Activated T-cell treated with anti-CD3 and anti-CD28 coated beads, Interleukin-2, amount 50 U/mL, for 4 hours (primary cell): Measurements from ENCODE around the gene SFXN3. TPM values are rescaled to one million over a fixed set of nuclear protein-coding genes. Genes with fewer than 3 reads are reported as not detected.
A peak's percentile ranks its signal among the peaks of the same experiment; 100 is the strongest.

Source experiments
- ATAC-seq, 2 donors: fragments of 200-7000 bp; cut with Tn5 transposase; one replicate each; pipeline ENCODE4 v1.10.0; 2021
- DNase-seq: peaks from one replicate; pipeline ENCODE4 v3.0.0-alpha.2; 2020
- H3K27me3 Mint-ChIP-seq: one replicate; pipeline ENCODE4 v1.8.0; 2021; ENCODE audit warnings: low read depth, mixed read lengths
- H3K36me3 Mint-ChIP-seq: one replicate; pipeline ENCODE4 v1.8.0; 2022; ENCODE audit warnings: mixed read lengths; ENCODE audit not compliant: insufficient read depth
- H3K4me1 Mint-ChIP-seq: one replicate; pipeline ENCODE4 v1.8.0; 2021; ENCODE audit warnings: low read depth, mixed read lengths
- H3K4me3 Mint-ChIP-seq: one replicate; pipeline ENCODE4 v1.8.0; 2021; ENCODE audit warnings: mild to moderate bottlenecking, moderate library complexity, mixed read lengths
- H3K9me3 Mint-ChIP-seq: one replicate; pipeline ENCODE4 v1.8.0; 2021; ENCODE audit warnings: mixed read lengths
- total RNA-seq, 3 donors: library from RNA; stranded (reverse); gene quantifications; one replicate each; pipeline ENCODE4 v1.2.1, GENCODE V29; 2021

The SFXN3 gene
- total RNA-seq, 3 donors from 2014 or later, result 8.7 to 9.8 (median 9.7) TPM

DNA sequence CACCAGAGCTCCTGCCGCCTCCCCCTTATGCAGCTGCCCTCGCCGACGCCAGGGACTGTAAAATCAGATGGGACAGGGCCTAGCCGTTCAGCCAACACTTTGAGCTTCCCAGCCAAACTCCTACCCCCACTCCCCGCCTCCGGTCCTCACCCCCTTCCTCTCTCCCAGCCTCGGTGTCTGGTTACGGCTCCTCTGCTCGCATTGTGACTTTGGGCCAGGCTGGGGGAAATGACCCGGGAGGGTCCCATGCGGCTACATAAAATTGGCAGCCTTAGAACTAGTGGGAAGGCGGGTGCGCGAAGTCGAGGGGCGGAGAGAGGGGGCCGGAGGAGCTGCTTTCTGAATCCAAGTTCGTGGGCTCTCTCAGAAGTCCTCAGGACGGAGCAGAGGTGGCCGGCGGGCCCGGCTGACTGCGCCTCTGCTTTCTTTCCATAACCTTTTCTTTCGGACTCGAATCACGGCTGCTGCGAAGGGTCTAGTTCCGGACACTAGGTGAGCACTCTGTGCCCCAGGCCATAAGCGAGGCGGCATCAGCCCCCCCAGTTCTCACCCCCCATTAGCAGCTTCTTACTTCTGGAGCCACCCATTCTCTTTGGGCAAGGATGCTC, 30.7 kb downstream of the SFXN3 start, which contains the start of gene KAZALD1:
KAZALD1 (plus strand) TSS at position 366 of the 608 bp plus-strand sequence. CDS start 604 bp downstream, outside the sequence.
- peaks cover 34% of the 10 kb centered on the region for H3K27me3 Mint-ChIP-seq
- no peaks in the 10 kb centered on the region for H3K9me3 Mint-ChIP-seq
- no peaks in the 10 kb centered on the region for H3K36me3 Mint-ChIP-seq
- ATAC-seq, result no peak
- H3K4me3 Mint-ChIP-seq, result peak within 1 kb of the TSS; percentile 95
- peaks cover 30% of the 10 kb centered on the region for H3K4me1 Mint-ChIP-seq
- DNase-seq, result no peak

DNA sequence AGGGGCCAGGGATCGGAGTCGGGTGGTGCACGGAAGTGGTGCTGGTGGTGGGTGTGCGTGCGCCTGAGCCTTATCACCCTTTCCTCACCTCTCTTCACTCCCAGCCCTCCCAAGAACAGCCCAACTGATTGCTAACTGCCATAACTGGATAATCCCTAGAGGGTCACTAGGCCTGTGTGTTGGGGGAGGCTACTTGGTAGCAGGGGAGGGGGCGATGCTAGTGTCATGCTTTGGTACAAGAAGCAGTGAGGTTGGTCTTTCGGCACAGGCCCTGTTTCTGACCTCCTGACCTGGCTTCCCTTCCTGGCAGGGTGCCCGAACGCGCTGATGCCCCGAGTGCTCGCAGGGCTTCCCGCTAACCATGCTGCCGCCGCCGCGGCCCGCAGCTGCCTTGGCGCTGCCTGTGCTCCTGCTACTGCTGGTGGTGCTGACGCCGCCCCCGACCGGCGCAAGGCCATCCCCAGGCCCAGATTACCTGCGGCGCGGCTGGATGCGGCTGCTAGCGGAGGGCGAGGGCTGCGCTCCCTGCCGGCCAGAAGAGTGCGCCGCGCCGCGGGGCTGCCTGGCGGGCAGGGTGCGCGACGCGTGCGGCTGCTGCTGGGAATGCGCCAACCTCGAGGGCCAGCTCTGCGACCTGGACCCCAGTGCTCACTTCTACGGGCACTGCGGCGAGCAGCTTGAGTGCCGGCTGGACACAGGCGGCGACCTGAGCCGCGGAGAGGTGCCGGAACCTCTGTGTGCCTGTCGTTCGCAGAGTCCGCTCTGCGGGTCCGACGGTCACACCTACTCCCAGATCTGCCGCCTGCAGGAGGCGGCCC, 31.4 kb downstream of the SFXN3 start:
- H3K27me3 Mint-ChIP-seq, result peaks cover 37% of the 10 kb centered on the region
- H3K4me3 Mint-ChIP-seq, result peak overlapping the region; percentile 65
- DNase-seq (peak; percentile 47), ATAC-seq (peak; percentile 46 to 48)
- H3K36me3 Mint-ChIP-seq, result no peaks in the 10 kb centered on the region
- no peaks in the 10 kb centered on the region for H3K9me3 Mint-ChIP-seq
- H3K4me1 Mint-ChIP-seq, result peaks cover 30% of the 10 kb centered on the region

DNA sequence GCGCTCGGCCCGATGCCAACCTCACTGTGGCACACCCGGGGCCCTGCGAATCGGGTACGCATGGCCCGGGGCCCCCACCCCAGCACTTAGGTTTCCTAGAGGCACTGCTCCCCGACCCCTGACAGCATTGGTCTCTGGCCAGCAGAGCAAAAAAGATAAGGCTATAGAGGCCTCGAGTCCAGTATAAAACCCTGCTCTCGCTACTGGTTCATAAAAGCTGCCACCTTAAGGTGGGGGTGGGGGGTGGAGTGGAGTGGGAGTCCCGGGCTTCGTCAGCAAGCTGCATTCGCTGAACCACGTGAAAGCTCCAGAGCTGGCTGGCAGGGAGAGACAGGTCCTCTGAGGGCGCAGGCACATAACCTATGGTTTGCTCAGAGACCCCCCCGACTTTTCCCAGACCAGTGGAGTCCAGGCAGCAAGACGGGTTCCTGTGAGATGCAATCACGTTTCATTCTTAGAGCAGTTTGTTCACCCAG, 32.1 kb downstream of the SFXN3 start:
- ATAC-seq (no peak), DNase-seq (no peak)
- peaks cover 42% of the 10 kb centered on the region for H3K27me3 Mint-ChIP-seq
- no peak overlapping the region for H3K4me3 Mint-ChIP-seq
- no peaks in the 10 kb centered on the region for H3K36me3 Mint-ChIP-seq
- peaks cover 33% of the 10 kb centered on the region for H3K4me1 Mint-ChIP-seq
- H3K9me3 Mint-ChIP-seq, result no peaks in the 10 kb centered on the region

DNA sequence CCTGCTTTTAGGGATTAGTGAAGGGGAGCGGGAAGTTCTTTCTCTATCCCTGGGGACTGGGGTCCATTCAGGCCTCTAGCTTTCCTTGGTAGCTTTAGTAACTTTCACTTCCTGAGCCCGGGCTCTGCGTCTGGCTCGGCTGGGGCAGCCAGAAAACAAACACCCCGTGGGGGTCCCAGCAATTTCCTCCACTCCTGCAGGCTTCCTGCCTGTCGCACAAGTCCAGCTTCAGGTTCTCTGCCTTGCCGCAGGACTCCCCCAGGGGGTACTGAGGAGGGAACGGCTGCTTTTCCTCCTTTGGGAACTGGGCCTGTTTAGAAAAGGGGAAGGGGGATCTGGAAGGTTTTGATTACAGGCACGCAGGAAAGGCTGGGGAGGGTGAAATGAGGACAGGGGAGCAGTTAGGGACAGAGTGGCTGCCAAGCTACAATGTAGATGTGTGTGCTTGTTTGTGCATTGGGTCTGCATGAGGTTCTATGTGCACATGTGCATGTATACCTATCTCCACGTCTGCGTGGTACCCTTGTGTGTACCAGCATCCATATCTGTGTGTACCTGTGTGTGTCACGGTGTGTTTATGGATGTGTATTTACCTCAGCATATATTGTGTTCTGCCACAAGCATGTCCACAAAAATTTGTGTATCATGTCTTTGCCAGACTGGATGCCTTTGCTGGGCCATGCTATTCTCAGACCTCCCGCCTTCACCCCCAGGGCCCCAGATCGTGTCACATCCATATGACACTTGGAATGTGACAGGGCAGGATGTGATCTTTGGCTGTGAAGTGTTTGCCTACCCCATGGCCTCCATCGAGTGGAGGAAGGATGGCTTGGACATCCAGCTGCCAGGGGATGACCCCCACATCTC, 32.7 kb downstream of the SFXN3 start:
- H3K36me3 Mint-ChIP-seq, result no peaks in the 10 kb centered on the region
- peaks cover 42% of the 10 kb centered on the region for H3K27me3 Mint-ChIP-seq

DNA sequence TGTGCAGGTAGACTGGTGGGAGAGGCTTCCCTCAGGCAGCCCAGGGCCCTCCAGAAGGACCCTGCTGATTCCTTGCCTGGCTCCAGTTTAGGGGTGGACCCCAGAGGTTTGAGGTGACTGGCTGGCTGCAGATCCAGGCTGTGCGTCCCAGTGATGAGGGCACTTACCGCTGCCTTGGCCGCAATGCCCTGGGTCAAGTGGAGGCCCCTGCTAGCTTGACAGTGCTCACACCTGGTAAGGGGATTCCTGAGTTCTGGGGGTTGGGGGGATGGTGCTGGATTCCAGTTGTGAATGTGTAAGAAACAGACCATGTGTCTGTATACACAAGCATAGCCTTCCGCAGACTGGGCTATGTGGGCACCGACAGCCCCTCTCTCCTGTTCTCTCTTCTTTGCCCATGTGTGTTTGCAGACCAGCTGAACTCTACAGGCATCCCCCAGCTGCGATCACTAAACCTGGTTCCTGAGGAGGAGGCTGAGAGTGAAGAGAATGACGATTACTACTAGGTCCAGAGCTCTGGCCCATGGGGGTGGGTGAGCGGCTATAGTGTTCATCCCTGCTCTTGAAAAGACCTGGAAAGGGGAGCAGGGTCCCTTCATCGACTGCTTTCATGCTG, 33.5 kb downstream of the SFXN3 start:
- no peaks in the 10 kb centered on the region for H3K36me3 Mint-ChIP-seq
- no peak for ATAC-seq
- H3K9me3 Mint-ChIP-seq, result no peaks in the 10 kb centered on the region
- peaks cover 33% of the 10 kb centered on the region for H3K4me1 Mint-ChIP-seq
- H3K27me3 Mint-ChIP-seq, result peaks cover 42% of the 10 kb centered on the region
- DNase-seq, result no peak
- no peak overlapping the region for H3K4me3 Mint-ChIP-seq

More for the DNA sequence above, 32.7 kb downstream of the SFXN3 start:
- no peak overlapping the region for H3K4me3 Mint-ChIP-seq
- ATAC-seq, result no peak
- H3K9me3 Mint-ChIP-seq, result no peaks in the 10 kb centered on the region
- DNase-seq, result no peak
- H3K4me1 Mint-ChIP-seq, result peaks cover 33% of the 10 kb centered on the region

DNA sequence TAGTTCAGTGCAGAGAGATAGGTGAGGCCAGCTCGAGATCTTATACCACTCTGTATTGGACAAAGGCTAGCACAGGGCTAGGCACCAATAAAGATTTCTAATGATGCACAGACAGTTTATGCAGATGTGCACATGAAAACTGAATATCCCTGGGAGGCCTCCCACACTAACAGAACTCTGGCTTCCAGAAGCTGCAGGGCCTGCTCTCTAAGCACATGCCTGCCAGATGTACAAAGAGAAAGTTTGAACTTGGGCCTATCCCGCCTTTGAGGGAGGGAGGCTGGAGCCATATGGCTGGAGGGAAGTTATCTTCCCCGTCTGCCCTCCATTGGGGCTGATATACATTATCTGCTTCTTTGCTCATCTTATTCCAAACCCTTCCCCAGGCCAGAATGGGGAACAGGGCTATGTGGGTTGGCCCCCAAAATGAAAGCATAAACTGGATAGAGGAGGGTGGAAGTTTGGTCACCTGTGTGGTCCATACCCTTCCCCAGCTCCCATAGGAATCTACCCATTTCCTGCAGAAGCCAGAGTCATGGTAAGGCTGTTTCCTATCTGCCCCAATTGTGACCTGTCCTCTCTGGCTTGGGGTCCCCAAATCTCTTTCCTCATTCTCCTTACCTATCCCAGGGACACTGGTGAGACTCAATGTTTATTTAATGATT, 34.6 kb downstream of the SFXN3 start:
- no peaks in the 10 kb centered on the region for H3K36me3 Mint-ChIP-seq
- ATAC-seq (no peak), DNase-seq (no peak)
- H3K4me1 Mint-ChIP-seq, result peaks cover 28% of the 10 kb centered on the region
- H3K9me3 Mint-ChIP-seq, result no peaks in the 10 kb centered on the region
- no peak overlapping the region for H3K4me3 Mint-ChIP-seq
- H3K27me3 Mint-ChIP-seq, result peaks cover 42% of the 10 kb centered on the region

DNA sequence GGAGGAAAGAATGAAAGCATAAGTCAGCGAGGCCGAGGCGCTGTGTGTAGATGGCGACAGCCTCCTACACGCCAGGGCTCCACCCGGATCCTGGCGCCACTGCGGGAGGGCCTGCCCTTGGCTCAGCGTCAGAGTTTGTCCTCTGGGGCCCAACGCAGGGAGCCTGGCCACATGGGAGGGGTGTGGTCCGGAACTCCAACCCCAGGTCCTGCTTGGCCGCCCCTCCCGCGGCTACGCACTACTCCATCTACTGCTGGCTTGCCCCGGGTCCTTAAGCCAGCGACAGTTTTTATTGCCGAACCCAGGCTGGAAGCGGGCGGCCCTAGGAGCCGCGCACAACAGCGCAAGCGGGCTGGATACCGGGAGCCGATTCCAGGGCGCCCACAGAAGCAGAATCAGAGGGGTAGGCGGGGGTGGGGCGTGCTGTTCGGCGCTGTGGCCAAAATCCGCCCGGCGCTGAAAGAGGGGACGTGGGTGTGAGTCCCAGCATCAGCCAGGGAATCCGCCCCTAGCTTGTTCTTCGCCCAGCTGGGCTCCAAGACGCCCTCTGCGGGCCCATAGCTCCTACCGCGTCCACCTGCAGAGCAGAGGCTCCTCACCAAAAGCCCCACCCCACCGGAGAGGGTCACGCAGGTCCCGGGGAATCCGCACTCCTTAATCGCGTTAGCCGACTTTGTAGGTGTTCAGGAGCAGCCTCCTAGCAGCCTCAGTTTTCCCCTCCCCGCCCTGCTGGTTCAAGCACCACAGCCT, 35.3 kb downstream of the SFXN3 start:
- ATAC-seq (peak; percentile 27 to 36), DNase-seq (peak; percentile 42)
- Mint-ChIP-seq H3K27me3 (peaks cover 42% of the 10 kb centered on the region), H3K4me1 (peaks cover 26% of the 10 kb centered on the region), H3K4me3 (peak overlapping the region; percentile 37), H3K9me3 (no peaks in the 10 kb centered on the region), H3K36me3 (no peaks in the 10 kb centered on the region)

DNA sequence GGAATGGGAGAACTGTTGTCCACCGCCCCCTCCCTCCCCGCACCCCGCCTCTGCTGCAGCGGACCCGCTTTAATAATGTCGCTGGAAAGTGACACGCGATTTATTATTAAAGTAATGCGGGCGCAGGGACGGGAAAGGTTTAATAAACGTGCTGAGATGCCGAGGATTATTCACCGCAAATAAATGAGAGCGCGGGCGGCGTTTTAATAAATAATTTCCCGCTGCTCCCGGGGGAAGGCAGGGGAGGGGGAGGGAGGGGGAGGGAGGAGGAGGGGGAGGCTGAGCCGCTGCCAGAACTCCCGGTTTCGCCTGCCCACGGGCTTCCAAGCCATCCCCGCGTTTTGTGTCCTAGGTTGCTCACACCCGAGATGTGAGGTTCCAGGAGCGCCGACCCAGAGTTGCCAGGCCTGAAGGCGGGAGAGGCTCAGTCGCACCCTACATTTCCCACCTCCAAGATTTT, 35.9 kb downstream of the SFXN3 start:
- Mint-ChIP-seq H3K4me1 (peaks cover 21% of the 10 kb centered on the region), H3K27me3 (peaks cover 42% of the 10 kb centered on the region)
- ATAC-seq, result no peak

DNA sequence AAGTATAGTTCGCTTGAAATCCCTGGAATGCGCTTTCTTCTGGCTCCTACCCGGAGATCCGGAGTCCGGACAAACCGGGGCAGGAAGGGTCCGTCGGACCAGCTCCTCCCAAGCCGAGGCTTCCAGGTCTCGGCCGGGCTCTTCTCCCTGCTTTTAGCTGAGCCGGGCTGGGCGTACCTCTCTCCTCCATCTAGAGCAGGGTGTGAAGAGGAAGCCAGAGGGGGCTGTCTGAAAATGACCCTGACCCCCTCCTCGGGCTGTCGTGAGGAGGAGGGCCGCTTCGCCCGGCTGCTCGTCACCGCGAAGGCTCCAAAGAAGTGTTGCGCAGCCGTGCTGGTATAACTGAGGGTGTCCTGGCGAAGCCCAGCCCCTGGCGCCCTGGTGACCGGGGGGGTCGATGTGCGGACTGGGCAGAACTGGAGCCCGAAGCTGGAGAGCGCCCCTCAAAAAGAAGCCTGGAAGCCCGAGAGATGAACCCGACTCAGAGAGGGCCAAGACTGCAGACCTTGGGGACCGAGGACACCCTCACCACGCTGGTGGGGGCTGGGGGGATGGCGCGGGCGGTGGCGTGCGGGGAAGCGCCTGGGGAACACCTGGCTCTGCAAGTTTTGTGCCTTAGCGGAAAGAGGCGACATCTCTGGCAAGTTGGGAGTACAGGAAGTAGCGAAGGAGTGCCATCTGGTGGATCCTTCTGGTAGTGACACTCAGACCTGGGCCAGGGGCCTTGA, 36.5 kb downstream of the SFXN3 start:
- H3K9me3 Mint-ChIP-seq, result no peaks in the 10 kb centered on the region
- ATAC-seq (peak; percentile 73 to 76), DNase-seq (peak; percentile 72)
- peaks cover 15% of the 10 kb centered on the region for H3K4me1 Mint-ChIP-seq
- peaks cover 48% of the 10 kb centered on the region for H3K27me3 Mint-ChIP-seq
- no peaks in the 10 kb centered on the region for H3K36me3 Mint-ChIP-seq
- peak overlapping the region; percentile 82 for H3K4me3 Mint-ChIP-seq

More for the DNA sequence above, 35.9 kb downstream of the SFXN3 start:
- no peak for DNase-seq
- Mint-ChIP-seq H3K4me3 (peak overlapping the region; percentile 82), H3K9me3 (no peaks in the 10 kb centered on the region), H3K36me3 (no peaks in the 10 kb centered on the region)

DNA sequence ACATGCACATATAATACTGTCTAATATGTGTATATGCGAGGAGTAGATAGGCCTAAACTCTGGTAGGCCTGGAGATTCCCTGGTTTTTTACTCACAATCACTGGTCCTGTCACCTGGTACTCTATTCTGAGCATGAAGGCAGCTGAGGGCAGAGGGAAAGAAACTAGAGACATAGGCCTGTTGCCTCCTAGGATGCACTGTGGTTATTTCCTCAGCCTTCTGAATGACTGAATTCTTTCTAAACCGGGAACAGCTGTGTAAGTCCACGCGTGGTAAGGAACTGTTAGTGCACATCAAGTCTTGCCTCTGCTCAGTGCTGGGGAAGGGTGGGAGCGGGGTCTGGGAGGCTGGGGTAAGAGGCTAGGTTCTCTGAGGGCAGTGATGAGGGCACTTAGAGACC, 38.4 kb downstream of the SFXN3 start:
- H3K27me3 Mint-ChIP-seq, result peaks cover 50% of the 10 kb centered on the region
- DNase-seq (no peak), ATAC-seq (no peak)
- H3K4me3 Mint-ChIP-seq, result no peak overlapping the region
- H3K36me3 Mint-ChIP-seq, result no peaks in the 10 kb centered on the region
- peaks cover 8% of the 10 kb centered on the region for H3K4me1 Mint-ChIP-seq
- H3K9me3 Mint-ChIP-seq, result no peaks in the 10 kb centered on the region

DNA sequence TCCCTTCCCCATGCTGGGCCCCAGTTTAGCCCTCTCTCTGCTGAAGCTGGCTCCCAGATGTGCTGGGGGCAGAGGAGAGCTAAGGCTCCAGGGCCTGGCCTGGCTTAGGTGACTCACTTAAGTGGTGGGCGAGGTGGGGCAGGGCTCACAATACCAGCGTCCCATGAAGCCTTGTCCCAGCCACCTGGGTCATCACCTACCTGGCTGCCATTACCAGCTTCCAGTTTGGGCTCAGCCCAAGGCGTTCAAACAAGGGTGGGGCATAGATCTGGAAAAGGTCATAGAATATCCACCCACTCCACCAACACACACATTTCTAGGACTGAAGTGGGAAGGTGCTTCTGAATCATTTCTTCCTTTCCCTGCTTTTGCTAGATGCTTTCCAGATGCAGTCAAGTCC, 39.1 kb downstream of the SFXN3 start:
- Mint-ChIP-seq H3K36me3 (no peaks in the 10 kb centered on the region), H3K9me3 (no peaks in the 10 kb centered on the region), H3K4me3 (no peak overlapping the region), H3K4me1 (peaks cover 8% of the 10 kb centered on the region), H3K27me3 (peaks cover 48% of the 10 kb centered on the region)
- no peak for ATAC-seq
- no peak for DNase-seq

DNA sequence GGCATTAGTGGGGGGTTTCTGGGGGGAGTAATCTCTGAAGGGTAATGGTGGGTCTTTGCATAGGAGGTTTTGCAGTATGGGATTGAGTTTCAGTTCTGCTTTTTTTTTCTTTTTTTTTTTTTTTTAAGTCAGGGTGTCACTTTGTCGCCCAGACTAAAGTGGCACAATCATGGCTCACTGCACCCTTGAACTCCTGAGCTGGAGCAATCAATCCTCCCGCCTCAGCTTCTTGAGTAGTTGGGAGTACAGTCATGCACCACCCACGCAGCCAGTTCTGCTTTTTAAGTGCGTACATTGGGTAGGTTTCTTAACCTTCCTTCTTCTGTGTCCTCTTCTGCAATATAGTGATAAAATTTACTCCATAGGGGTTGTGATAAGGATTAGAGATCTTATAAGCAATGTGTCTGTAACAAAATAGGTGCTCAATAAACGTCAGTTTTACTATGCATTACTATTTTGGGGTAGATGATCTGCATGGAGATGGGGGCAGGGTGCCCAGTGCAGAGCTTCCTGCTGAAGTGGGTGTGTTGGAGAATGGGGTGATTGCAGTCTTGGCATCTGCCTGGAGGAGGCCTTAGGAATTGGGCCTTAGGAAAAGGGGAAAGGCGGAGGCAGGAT, 40.3 kb downstream of the SFXN3 start:
- DNase-seq (no peak), ATAC-seq (peak in 1 of 2 donors; percentile 30)

More for the DNA sequence above, 40.3 kb downstream of the SFXN3 start:
- no peaks in the 10 kb centered on the region for H3K36me3 Mint-ChIP-seq
- peaks cover 47% of the 10 kb centered on the region for H3K27me3 Mint-ChIP-seq
- peaks cover 2% of the 10 kb centered on the region for H3K4me1 Mint-ChIP-seq
- H3K9me3 Mint-ChIP-seq, result no peaks in the 10 kb centered on the region
- H3K4me3 Mint-ChIP-seq, result no peak overlapping the region
